DND-41 (cell line): ENCODE measurements around the gene MAPK13.

Source experiments
- EZH2 ChIP-seq: IDR thresholded peaks from 3 replicates; pipeline ENCODE4 v1.6.1; 2012; ENCODE audit warnings: borderline replicate concordance, low read depth, mild to moderate bottlenecking, moderate library complexity, low read length, inconsistent platforms; ENCODE audit not compliant: severe bottlenecking
- TF ChIP-seq, protein P1 (sequence below): IDR thresholded peaks from 2 replicates; pipeline ENCODE4 v1.5.1; 2012; ENCODE audit warnings: borderline replicate concordance, low read length, moderate library complexity, mild to moderate bottlenecking; ENCODE audit not compliant: poor library complexity, severe bottlenecking; ENCODE audit errors: extremely low read depth

DNA sequence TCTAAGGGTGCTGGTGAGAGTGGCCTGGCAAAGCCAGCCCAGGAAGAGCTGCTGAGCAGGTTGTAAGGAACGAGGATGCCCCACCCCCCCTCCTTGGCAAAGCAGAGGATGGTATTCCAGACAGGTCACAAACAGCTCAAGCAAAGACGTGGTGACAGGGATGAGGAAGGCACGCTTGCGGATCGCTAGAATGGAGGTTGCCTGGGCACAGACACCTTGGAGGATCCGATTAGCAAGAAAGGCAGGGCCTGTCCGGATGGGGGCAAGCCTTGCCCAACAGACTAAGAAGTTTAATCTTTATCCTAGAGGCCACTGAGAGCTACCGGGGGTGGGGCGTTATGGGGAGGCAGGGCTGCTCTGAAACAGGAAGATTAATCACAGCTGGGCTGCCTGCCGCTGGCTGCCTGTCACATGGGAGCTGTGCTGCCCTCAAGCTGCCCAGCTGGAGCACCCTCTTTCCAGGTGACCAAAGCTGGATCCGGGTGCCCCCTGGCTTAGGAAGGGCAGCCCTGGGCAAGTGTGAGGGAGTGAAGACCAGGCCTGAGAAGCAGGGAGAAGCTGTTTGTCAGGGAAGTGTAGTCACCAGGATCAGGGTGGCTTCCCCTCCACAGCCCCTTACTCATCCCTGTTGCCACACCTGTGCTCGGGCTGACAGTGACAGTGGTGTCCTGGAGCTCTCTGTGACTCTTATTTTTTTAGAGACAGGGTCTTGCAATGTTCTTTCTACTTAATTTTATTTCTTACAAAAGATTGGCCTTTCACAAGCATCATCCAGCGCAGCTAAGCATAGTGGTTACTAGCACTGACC, 9.1 kb upstream of the MAPK13 start:
- TF ChIP-seq, protein P1, sequence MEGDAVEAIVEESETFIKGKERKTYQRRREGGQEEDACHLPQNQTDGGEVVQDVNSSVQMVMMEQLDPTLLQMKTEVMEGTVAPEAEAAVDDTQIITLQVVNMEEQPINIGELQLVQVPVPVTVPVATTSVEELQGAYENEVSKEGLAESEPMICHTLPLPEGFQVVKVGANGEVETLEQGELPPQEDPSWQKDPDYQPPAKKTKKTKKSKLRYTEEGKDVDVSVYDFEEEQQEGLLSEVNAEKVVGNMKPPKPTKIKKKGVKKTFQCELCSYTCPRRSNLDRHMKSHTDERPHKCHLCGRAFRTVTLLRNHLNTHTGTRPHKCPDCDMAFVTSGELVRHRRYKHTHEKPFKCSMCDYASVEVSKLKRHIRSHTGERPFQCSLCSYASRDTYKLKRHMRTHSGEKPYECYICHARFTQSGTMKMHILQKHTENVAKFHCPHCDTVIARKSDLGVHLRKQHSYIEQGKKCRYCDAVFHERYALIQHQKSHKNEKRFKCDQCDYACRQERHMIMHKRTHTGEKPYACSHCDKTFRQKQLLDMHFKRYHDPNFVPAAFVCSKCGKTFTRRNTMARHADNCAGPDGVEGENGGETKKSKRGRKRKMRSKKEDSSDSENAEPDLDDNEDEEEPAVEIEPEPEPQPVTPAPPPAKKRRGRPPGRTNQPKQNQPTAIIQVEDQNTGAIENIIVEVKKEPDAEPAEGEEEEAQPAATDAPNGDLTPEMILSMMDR = no peak
- no peak for TF ChIP-seq EZH2
